ENCODE results near the gene RPS26.
"Not testable (repeated sequence)": the region's sequence is repeated elsewhere in the genome, so short reads cannot be mapped to it uniquely, and the experiment has no call there.

Gene RPS26

DNA sequence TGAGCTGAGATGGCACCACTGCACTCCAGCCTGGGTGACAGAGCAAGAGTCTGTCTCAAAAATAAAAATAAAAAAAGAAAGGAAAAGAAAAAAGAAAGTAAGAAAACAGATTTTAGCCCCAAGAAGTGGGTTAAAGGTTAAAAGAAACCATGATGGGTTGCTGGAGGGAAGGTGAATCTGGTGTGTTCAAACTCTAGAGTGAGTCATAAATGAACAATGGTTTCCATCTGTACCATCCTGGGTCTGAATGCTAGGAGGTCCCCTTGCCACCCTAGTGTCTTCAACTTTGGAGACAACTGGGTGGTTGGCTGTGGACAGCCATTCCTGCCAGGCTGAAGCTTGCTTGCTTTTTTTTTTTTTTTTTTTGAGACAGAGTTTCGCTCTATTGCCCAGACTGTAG lies 1.6 kb upstream of the RPS26 start:
- DNase-seq (ENCODE audit: low read depth), result no peak
- no peak overlapping the region for H3K4me3 ChIP-seq (ENCODE audit: low read depth, low read length)
- TF ChIP-seq, protein P1, sequence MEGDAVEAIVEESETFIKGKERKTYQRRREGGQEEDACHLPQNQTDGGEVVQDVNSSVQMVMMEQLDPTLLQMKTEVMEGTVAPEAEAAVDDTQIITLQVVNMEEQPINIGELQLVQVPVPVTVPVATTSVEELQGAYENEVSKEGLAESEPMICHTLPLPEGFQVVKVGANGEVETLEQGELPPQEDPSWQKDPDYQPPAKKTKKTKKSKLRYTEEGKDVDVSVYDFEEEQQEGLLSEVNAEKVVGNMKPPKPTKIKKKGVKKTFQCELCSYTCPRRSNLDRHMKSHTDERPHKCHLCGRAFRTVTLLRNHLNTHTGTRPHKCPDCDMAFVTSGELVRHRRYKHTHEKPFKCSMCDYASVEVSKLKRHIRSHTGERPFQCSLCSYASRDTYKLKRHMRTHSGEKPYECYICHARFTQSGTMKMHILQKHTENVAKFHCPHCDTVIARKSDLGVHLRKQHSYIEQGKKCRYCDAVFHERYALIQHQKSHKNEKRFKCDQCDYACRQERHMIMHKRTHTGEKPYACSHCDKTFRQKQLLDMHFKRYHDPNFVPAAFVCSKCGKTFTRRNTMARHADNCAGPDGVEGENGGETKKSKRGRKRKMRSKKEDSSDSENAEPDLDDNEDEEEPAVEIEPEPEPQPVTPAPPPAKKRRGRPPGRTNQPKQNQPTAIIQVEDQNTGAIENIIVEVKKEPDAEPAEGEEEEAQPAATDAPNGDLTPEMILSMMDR (IDR thresholded peaks at IDR 0.05; ENCODE audit: control insufficient read depth, extremely low read depth, insufficient read depth), result no peak

DNA sequence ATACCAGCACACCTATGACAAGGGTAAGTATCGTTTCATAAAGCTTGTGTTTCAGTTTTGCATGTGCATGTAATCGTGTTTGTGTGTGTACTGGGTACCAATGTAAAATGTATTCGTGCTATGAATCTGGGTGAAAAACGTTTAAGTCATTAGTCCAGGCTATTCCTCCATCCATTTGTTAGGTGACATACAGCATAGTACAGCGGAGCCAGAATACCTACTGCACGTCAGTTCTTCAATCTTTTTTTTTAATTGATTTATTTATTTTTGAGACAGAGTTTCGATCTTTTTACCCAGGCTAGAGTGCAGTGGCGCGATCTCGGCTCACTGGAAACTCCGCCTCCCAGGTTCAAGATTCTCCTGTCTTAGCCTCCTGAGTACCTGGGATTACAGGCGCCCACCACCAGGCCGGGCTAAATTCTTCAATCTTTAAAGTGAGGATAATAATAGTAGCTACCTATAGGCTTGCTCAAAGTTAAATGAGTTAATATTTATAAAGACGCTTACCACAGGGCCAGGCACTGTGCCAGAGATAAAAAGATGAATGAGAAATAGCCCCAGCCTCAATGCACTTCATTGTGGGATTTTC lies 661 bp upstream of the RPS26 start:
- peak overlapping the region; percentile 53 for H3K4me3 ChIP-seq (ENCODE audit: low read depth, low read length)
- DNase-seq (ENCODE audit: low read depth), result no peak
- TF ChIP-seq, protein P1 (IDR thresholded peaks at IDR 0.05; ENCODE audit: control insufficient read depth, extremely low read depth, insufficient read depth), result no peak

DNA sequence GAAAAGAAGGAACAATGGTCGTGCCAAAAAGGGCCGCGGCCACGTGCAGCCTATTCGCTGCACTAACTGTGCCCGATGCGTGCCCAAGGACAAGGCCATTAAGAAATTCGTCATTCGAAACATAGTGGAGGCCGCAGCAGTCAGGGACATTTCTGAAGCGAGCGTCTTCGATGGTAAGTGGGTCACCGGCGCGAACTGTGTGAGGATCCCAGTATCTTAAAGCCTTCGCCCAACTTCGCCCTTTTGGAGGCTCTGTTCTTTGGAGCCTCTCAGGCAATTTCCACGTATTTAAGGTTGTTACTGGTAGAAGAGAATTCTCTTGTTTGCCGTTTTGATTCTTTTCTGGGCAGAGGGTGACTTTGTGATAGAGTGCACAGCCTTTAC lies 704 bp downstream of the RPS26 start:
- not testable (repeated sequence) for DNase-seq (ENCODE audit: low read depth)
- peak overlapping the region; percentile 67 for H3K4me3 ChIP-seq (ENCODE audit: low read depth, low read length)

DNA sequence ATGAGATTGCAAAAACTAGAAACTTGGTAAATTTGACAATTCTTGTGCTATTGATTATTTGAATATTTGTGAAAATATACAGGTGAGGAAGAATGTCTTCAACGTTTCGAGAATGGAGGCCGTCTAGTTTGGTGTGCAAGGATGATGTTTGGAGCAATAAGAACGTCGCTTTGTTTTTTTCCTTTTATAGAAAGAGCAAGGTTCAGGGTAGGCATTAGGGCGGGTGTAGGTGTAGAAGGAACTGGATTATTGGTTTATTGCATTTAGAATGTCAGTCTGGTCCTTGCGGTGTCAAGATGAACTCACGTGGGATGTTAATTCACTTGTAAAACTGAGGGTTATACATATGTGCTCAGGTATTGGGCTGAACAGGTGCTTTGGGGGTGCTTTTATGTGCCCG lies 1.1 kb downstream of the RPS26 start:
- TF ChIP-seq, protein P1 (IDR thresholded peaks at IDR 0.05; ENCODE audit: control insufficient read depth, extremely low read depth, insufficient read depth), result no peak
- no peak for DNase-seq (ENCODE audit: low read depth)
- peak overlapping the region; percentile 67 for H3K4me3 ChIP-seq (ENCODE audit: low read depth, low read length)

DNA sequence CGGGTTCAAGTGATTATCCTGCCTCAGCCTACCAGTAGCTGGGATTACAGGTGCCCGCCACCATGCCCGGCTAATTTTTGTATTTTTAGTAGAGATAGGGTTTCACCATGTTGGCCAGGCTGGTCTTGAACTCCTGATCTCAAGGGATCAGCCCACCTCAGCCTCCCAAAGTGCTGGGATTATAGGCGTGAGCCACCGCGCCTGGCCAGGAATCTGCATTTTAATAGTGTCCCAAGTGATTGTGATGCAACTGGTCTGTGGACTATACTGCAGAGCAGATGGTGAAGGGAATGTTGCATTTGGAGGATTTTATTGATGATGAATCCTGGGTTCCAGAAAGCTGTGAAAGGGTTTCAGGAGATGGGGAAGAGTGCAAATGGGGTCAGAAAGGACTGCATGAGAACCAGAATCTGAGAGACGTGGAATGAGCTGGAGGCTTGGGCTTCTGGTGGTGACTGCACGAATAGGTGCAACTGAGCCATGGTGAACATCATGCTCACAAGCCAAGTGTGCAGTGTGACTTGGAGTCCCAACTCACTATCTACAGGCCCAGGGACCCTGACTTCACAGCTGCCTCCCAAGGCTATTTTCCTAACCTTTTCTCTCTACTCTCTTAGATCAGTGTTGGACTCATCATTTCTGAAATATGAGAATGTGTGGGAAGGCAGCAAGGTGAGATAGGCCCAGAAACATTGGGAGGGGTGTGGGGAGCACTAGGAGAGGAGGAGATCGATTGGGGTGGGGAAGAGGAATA lies 4.5 kb downstream of the RPS26 start:
- DNase-seq (ENCODE audit: low read depth), result no peak
- TF ChIP-seq, protein P1 (IDR thresholded peaks at IDR 0.05; ENCODE audit: control insufficient read depth, extremely low read depth, insufficient read depth), result no peak
- no peak overlapping the region for H3K4me3 ChIP-seq (ENCODE audit: low read depth, low read length)

DNA sequence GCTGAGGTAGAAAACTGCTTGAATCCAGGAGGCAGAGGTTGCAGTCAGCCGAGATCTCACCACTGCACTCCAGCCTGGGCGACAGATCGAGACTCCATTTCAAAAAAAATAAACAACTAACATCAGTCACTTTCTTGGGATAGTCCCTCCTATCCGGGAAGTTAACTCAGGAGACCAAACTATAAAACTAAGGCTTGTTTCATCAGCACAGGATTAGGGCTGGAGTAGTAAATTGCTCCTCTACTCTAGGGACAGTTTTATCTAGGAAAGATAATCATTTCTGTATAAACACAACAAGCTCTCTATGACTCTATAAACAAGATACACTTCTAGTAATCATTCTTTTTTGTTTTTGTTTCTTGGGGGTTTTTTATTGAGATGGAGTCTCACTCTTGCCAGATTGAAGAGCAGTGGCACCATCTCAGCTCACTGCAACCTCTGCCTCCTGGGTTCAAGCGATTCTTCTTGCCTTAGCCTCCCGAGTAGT lies 11.7 kb downstream of the RPS26 start:
- DNase-seq (ENCODE audit: low read depth), result no peak
- TF ChIP-seq, protein P1 (IDR thresholded peaks at IDR 0.05; ENCODE audit: control insufficient read depth, extremely low read depth, insufficient read depth), result no peak
- H3K4me3 ChIP-seq (ENCODE audit: low read depth, low read length), result no peak overlapping the region

DNA sequence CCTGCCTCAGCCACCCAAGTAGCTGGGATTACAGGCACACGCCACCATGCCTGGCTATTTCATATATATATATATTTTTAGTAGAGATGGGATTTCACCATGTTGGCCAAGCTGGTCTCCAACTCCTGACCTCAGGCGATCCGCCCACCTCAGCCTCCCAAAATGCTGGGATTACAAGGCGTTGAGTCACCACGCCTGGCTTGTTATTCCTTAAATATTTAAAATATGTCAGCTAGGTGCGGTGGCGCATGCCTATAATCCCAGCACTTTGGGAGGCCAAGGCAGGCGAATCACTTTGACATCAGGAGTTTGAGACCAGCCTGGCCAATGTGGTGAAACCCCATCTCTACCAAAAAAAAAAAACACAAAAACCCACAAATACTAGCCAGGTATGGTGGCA lies 18.2 kb downstream of the RPS26 start:
- DNase-seq (ENCODE audit: low read depth); H3K4me3 ChIP-seq (ENCODE audit: low read depth, low read length): not testable (repeated sequence)

DNA sequence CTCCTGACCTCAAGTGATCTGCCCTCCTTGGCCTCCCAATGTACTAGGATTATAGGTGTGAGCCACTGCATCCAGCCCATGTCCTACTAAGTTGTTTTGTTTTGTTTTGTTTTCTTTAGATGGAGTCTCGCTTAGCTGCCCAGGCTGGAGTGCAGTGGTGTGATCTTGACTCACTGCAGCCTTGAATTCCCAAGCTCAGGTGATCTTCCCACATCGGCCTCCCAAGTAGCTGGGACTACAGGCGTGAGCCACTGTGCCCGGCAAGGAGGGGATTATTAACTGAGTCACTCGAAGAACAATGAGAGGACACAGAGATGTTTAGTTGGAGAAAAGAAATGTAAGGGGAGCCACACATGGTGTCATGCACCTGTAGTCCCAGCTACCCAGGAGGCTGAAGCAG lies 20.3 kb downstream of the RPS26 start:
- H3K4me3 ChIP-seq (ENCODE audit: low read depth, low read length), result no peak overlapping the region
- DNase-seq (ENCODE audit: low read depth), result no peak
- TF ChIP-seq, protein P1 (IDR thresholded peaks at IDR 0.05; ENCODE audit: control insufficient read depth, extremely low read depth, insufficient read depth), result no peak
